HG03521 (cell line): Measurements from ENCODE around the gene DIAPH1.

Source experiments
- ATAC-seq: cut with Tn5 transposase; IDR thresholded peaks from one replicate; pipeline ENCODE4 v1.9.1; 2021; ENCODE audit warnings: mild to moderate bottlenecking, moderate library complexity; ENCODE audit not compliant: unreplicated experiment

Gene DIAPH1

GRCh38 chr5:141522301-141522700, 96.5 kb downstream of the DIAPH1 start:
- no peak for ATAC-seq

GRCh38 chr5:141521244-141521781, 97.5 kb downstream of the DIAPH1 start:
- ATAC-seq: no peak

DNA sequence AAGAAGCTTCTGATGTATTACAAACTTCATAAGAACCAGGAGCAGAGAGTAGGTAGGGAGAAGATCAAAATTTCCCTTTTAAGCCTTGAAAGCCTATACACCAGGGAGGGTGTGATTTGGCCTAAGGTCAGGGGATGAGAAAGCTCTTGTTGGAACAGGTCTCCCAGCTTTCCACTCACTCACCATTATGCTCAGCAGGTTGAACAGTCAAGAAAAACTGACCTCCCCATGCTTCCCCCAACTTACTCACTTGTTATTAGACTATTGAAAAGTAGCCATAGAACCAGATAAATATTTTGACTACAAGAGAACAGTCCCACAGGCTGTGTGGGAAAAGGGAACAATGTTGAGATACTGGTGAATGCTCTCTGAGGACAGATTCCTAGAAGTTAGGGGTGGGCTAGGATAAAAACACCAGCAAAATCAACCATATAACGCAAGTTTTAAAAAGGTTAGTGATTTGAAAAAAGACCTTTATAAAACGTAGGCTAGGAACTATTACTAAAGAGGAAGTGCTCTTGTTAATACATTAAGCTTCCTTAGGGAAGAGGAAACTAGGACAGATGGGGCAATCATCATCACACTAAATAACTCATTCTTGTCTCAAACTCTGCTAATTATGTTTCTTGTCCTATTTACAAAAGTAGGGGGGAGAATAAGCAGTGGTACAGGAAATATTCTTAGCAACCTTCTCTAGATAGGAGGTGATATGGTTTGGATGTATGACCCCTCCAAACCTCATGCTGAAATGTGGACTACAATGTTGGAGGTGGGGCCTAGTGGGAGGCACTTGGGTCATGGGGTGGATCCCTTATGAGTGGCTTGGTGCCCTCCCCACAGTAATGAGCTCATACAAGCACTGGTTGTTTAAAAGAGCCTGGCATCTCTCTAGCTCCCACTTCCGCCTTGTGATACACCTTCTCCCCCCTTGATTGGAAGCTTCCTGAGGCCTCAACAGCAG, 98.9 kb downstream of the DIAPH1 start:
- no peak for ATAC-seq

DNA sequence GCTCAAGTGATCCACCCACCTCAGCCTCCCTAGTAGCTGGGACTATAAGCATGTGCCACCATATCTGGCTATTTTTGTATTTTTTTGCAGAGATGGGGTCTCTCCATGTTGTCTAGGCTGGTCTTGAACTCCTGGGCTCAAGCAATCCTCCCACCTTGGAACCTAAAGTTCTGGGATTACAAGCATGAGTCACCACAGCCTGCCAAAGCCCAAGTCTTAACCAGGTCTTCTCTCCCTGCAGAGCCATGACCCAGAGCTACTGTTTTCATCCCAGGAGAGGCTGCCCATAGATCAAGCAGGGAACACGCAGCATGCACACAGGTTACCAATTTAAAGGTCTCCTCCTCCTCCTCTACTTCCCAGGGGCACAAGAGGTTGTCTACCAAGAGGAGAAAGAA, 100.2 kb downstream of the DIAPH1 start:
- ATAC-seq: no peak

- ATAC-seq: no peak
Observed at GRCh38 chr5:141517880-141518617, 100.8 kb downstream of the DIAPH1 start.

- no peak for ATAC-seq
Observed at GRCh38 chr5:141517312-141517711, 101.5 kb downstream of the DIAPH1 start.

- no peak for ATAC-seq
Observed at GRCh38 chr5:141516672-141517025, 102.2 kb downstream of the DIAPH1 start.

DNA sequence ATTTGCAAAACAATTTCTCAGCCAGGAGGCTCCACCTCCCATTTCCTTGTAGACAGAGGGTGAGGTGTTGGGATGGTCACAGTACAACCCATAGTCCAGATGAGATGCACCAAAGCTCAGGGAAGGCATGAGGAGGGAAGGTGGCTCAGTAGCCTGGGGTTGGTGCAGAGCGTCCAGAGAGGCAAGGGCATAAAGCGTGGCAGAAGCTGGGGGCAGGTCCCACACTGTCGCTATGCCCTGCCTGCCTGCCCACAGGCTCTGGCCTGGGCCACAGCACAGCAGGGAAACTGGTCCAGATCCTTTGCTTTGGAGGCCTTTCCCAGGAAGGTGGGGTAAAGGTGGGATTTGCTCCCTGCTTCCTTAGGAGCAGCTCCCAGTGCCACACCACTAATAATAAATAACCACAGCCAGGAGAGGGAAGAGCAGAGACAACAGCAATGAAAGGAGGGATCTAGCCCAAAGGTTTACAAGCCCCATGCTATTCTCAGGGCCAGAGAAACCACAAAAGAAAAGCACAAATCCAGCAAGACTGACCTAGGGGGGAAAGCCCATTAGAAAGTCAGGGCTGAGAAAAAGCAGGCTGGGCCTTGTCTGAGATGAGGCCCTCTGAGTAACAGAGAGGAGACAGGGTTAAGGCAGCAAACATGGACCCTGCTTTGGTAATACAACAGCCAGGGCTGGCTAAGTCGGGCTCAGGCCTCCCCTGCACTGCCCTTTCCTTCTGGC, 102.7 kb downstream of the DIAPH1 start:
- no peak for ATAC-seq

DNA sequence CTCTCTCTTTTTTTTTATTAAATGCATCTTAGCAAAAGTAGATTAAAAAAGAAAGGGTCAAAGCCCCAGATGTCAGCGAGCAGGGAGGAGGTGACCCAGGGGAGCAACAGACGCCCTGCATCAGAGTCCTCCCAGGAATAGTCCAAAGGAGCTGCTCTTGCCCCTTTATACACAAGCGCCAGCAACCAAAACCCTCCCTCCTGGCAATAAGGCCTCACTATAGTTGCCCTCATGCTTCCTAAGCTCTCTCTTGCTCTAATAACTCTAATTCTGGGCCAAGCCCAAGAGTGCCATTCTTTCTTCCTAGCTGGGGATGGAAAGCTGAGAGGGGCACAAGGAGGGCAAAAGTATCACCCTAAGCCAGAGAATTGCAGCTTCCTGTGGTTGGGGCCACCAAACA, 103.7 kb downstream of the DIAPH1 start:
- ATAC-seq: no peak

DNA sequence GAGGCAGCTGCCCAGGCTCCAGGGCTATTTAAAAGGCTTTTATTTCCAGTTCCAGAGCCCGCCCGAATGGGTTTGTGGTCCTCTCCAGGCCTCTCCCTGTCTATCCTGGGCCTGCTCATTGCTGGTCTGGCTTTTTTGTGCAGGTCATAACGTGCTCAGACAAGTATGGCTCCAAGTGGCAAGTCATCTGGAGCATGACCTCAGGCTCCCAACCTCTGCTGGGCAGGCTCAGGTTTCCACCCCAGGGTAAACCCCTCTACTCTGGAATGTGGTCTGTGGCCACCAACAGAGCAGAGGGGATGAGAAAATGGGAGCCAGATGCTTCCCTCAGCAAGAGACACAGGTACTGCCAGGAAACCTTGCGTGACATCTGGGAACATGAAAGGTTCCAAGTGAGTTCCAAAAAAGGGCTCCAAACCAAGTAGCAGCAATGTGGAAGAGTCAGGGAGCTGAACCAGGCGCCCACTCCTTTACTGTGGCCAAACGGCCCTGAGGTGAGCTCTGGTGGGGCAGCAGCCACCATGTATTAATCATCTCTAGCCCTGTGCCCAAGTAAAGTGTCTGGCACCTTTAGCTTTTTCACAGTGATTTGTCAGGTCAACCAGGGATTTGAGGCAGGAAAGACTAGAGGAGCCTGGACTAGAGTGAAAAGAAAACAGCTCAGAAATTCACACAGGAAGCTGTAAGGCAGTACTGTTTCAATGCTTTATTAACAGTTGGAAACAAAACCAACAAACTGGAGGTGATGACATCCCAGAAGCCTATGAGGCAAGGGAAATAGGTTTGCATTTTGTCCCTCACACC, 104.3 kb downstream of the DIAPH1 start:
- no peak for ATAC-seq

DNA sequence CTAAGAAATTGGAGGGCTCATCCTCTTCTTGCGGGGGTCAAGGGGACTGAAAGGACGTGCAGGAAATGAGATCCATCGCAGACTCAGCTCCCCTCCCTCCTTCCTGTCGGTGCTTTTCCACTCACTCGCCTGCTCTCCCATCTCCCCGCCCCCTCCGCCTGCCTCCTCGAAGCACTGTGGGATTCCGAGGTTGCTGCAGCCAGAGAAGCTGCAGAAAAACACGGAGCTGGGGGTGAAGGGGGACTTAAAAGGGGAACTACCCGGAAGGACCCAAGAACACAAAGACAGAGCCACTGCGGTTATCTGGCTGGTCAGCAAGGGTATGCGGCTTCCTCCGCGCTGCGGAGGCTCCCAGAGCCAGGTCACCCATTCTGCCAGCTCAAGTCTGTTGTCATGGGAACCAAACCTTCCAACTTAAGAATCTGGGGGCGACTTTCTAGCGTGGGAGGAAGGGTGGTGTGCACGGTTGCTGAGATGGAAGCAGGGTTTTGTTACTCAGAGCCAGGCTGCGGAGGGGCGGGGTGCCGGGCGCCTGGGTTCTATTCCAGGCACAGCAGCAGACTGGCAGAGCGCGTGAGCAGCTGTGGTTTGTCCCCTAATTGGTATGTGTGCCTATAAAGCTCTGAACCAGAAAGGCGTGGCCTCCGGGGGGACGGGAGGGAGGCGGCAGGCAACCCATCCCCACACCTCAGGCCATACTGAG, 105.0 kb downstream of the DIAPH1 start:
- ATAC-seq: no peak

- ATAC-seq: no peak
Observed at GRCh38 chr5:141512911-141513626, 105.7 kb downstream of the DIAPH1 start.

DNA sequence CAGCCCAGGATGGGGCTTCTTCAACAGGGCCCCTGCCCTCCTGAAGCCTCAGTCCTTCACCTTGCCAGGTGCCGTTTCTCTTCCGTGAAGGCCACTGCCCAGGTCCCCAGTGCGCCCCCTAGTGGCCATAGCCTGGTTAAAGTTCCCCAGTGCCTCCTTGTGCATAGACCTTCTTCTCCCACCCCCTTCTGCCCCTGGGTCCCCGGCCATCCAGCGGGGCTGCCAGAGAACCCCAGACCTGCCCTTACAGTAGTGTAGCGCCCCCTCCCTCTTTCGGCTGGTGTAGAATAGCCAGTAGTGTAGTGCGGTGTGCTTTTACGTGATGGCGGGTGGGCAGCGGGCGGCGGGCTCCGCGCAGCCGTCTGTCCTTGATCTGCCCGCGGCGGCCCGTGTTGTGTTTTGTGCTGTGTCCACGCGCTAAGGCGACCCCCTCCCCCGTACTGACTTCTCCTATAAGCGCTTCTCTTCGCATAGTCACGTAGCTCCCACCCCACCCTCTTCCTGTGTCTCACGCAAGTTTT, 106.3 kb downstream of the DIAPH1 start:
- no peak for ATAC-seq

DNA sequence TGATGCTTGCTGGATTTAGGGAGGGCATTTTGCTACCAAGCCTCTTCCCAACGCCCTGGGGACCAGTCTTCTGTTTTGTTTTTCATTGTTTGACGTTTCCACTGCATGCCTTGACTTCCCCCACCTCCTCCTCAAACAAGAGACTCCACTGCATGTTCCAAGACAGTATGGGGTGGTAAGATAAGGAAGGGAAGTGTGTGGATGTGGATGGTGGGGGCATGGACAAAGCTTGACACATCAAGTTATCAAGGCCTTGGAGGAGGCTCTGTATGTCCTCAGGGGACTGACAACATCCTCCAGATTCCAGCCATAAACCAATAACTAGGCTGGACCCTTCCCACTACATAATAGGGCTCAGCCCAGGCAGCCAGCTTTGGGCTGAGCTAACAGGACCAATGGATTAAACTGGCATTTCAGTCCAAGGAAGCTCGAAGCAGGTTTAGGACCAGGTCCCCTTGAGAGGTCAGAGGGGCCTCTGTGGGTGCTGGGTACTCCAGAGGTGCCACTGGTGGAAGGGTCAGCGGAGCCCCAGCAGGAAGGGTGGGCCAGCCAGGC, 107.0 kb downstream of the DIAPH1 start:
- no peak for ATAC-seq

DNA sequence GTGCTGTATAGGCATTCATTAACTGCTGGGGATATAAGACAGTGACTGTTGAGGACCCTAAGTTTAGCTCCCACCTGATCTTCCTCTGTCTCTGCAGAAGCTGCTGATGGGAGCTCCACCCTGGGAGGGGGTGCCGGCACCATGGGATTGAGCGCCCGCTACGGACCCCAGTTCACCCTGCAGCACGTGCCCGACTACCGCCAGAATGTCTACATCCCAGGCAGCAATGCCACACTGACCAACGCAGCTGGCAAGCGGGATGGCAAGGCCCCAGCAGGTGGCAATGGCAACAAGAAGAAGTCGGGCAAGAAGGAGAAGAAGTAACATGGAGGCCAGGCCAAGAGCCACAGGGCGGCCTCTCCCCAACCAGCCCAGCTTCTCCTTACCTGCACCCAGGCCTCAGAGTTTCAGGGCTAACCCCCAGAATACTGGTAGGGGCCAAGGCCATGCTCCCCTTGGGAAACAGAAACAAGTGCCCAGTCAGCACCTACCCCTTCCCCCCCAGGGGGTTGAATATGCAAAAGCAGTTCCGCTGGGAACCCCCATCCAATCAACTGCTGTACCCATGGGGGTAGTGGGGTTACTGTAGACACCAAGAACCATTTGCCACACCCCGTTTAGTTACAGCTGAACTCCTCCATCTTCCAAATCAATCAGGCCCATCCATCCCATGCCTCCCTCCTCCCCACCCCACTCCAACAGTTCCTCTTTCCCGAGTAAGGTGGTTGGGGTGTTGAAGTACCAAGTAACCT, 107.8 kb downstream of the DIAPH1 start:
- ATAC-seq: no peak

- no peak for ATAC-seq
Observed at GRCh38 chr5:141510160-141510559, 108.6 kb downstream of the DIAPH1 start.

DNA sequence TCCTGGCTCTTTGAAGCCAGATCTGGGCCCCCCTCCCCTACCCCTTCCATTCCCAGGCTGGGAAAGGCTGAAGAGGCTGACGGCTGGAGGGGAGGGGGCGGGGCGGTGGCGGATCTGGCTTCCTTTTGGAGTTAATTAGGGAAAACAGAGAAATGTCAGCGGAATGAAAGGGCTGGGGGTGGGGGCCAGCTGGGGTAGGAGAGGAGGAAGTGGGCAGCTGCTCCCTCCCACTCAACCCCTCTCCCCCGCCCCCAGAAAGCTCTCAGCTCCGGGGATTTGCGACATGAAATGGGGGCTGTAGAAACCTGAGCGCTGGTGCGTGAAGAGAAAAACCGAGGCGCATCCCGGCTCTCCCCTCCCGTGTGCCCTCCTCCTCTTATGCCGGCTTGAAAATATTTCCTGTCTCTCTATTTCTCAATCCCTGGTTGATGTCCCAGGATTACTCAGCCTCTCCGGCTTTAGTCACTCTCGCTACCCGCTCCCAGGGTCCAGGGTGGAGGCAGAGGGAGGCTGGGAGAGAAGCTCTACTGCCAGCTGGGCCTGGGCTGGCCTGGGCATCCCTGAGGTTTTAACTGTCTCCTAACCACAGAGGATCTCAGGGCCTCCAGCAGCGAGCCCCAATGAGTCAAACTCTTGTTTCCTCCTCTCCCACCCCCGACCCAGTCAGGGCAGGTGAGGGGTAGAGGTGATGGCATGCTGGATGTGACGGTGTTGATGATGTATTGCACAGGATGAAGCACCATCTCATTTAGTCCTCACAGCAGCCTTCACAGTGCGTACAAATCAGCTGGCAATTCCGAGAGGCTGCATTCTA, 109.8 kb downstream of the DIAPH1 start:
- ATAC-seq: no peak
